DOHH2 (cell line): Measurements from ENCODE around the gene IER5.

Experiments used
- EZH2phosphoT487 ChIP-seq: fragments of 200-600 bp; sonication (generic); IDR thresholded peaks from 2 replicates; pipeline ENCODE4 v1.6.1; 2017; ENCODE audit warnings: borderline replicate concordance, mild to moderate bottlenecking, antibody characterized with exemption, low read length, moderate library complexity, mixed read lengths
- TF ChIP-seq, protein P1 (sequence below): fragments of 200-600 bp; sonication (generic); IDR thresholded peaks from one replicate; pipeline ENCODE4 v1.5.1; 2014; ENCODE audit warnings: antibody characterized with exemption, mild to moderate bottlenecking, low read depth, low read length; ENCODE audit not compliant: poor library complexity, severe bottlenecking

DNA sequence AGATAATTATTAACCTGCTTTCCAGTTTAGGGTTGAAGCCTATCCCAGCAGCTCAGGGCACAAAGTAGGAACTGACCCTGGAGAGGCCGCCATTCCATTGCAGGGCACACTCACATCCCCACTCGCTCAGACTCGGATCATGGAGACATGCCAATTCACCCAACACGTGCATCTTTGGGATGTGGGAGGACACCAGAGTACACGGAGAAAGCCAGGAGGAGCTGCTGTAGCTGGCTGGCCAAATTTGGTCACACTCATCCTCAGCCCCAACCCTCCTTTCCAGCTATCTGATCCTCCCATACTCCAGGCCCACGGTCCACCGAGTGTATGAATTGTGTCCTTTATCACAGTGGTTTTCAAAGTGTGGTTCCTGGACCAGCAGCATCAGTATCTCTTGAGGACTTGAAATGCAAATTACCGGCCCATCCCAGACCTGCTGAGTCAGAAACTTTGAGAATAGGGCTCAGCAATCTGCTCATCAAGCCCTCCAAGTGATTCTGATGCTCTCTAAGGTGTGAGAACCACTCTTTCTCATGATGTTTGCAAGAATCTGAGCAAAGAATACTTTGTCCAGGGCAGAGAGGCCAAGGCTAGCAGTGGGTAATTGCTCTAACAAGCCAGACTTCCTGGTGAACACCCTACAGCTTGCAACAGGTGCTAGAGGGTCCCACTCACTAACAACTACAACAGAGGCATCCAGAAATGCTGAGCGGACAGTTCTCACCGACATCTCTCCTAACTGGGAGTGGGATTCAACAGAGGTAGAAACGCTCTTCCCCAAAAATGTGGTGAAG is 26.3 kb downstream of the IER5 start:
- TF ChIP-seq, protein P1, sequence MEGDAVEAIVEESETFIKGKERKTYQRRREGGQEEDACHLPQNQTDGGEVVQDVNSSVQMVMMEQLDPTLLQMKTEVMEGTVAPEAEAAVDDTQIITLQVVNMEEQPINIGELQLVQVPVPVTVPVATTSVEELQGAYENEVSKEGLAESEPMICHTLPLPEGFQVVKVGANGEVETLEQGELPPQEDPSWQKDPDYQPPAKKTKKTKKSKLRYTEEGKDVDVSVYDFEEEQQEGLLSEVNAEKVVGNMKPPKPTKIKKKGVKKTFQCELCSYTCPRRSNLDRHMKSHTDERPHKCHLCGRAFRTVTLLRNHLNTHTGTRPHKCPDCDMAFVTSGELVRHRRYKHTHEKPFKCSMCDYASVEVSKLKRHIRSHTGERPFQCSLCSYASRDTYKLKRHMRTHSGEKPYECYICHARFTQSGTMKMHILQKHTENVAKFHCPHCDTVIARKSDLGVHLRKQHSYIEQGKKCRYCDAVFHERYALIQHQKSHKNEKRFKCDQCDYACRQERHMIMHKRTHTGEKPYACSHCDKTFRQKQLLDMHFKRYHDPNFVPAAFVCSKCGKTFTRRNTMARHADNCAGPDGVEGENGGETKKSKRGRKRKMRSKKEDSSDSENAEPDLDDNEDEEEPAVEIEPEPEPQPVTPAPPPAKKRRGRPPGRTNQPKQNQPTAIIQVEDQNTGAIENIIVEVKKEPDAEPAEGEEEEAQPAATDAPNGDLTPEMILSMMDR: no peak
- no peak for TF ChIP-seq EZH2phosphoT487
